HG02759 (cell line): ENCODE results near the gene WDR72.
"Not testable (repeated sequence)": the region's sequence is repeated elsewhere in the genome, so short reads cannot be mapped to it uniquely, and the experiment has no call there.

ENCODE experiments used
- ATAC-seq: cut with Tn5 transposase; IDR thresholded peaks from one replicate; pipeline ENCODE4 v1.9.1; 2021; ENCODE audit warnings: mild to moderate bottlenecking, moderate library complexity; ENCODE audit not compliant: unreplicated experiment

Gene WDR72

GRCh38 chr15:53540626-53541300 lies 218.7 kb downstream of the WDR72 start:
- ATAC-seq: not testable (repeated sequence)

DNA sequence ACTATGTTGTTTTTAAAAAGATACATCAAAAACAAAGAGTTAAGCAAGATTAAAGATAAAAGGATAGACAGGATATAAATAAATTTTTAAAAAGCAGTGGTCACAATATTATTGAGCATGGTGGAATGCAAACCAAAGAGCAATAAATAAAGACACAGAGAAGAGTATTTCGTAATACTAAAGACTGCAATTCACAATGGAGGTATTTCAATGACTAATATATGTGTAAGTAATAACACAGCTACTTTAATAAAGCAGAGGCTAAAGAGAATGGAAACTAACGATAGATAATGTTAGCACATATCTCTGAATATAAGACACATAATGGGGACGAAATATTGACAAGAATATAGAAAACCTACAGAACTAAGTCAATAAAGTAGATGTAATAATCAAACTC lies 219.6 kb downstream of the WDR72 start:
- ATAC-seq: no peak

- no peak for ATAC-seq
These were observed 222.9 kb downstream of the WDR72 start for GRCh38 chr15:53536479-53537120.

DNA sequence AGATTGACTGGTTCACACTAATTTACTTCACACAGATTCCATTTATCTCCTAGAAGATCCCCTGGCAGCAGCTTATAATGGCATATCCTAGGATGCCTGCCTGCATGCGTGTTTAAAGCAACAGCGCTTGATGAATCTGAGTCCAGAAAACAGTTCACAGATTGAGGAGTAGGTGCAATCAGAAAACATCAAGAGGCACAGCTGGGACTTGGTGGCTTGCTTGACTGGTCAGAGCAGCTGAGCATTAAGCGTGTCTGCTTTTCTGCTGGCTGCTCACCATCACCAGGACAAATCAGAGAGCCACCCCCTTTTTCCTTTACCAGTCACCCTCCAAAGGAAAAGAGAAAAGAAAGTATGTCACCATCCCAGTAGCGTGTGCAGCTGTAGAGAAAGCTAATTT lies 223.6 kb downstream of the WDR72 start:
- ATAC-seq: no peak

DNA sequence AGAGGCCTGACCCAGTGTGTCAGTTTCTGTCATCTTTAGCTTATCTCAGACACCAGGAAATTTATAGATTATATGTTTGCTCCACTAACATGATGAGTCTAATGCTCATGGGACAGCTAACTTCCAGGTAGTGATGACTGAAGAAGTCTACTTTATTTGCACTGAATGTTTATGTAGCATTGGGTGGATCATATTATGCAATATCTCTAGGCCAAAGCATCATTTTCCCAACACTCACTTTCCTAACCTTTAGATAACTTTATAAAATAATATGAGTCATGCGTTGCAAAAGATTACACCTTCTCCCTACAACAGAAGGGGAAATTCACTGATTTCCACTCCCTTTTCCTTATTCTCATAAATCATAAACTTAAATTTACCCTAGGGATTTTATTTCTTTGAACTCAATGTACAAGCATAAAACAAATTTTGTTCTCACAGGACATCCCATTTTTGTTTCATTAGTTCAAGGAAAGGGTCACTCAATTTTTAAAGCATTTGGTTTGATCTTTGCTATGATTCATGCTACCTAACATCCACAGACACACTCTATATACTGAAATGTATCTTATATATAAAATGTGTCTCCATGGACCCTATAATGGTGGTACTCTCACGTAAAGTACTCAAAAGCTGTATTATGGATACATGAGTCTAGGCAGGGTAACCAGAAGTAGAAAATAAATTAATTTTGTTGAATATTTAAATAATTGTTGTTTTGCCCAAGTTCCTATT lies 225.2 kb downstream of the WDR72 start:
- no peak for ATAC-seq

DNA sequence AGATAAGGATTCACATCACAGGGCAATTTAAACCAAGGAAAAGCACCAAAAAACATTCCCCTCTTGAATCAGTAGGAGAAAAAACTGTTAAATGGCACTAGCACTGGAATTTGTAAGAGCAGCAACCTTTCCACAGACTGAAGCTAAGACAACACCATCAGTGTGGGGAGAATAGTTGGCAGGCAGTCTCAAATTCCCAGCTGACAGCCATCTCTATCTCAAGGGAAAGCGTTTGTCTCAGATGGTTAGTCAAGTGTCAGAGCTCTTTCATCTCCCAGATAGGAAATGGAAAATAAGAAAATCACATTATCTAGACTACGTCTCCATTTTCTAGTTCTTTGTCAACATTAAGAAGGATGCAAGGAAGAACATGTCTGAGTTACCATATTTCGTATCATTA lies 228.7 kb downstream of the WDR72 start:
- no peak for ATAC-seq

GRCh38 chr15:53527996-53528395 lies 231.5 kb downstream of the WDR72 start:
- no peak for ATAC-seq

DNA sequence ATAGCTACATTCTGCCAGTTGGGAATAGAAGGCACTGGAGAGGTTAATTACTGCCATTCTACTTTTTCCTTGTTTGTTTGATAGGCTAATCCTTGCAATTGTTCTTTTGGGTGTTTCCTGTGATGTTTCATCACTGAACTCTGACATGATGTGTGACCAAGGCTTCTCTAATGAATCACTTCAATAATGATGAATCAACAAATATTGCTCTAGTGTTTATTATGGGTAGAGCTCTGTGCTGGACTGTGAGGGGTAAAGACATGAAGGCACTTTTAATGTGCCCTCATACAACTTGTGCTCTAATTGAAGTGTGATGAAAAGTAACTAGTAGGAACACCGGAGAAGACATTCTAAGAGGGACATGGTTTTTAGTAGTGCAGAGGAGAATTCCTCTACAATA lies 233.6 kb downstream of the WDR72 start:
- no peak for ATAC-seq

GRCh38 chr15:53522991-53523390 lies 236.5 kb downstream of the WDR72 start:
- no peak for ATAC-seq

GRCh38 chr15:53520996-53521395 lies 238.5 kb downstream of the WDR72 start:
- no peak for ATAC-seq

GRCh38 chr15:53513431-53513830 lies 246.0 kb downstream of the WDR72 start:
- no peak for ATAC-seq

DNA sequence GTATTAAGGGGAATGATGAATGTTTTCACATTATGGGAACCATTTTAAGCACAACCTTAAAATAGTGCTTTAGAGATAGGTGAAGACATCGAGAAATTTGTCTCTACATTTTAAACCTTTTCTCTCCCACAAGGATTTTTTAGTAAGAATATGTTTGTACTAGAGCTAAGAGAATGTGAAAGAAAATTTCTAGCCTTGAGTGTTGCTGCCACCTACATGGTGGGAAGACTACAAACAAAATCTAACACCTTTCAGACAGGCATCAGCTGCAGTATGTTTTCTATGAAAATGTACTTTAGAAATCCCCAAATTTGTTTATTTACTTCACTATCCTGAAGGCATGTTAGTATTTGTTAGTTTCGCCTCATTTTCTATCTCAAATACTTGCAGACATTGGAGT lies 247.4 kb downstream of the WDR72 start:
- ATAC-seq: no peak

- no peak for ATAC-seq
These were observed 248.3 kb downstream of the WDR72 start for GRCh38 chr15:53511175-53511574.

GRCh38 chr15:53506370-53506769 lies 253.1 kb downstream of the WDR72 start:
- ATAC-seq: no peak

- ATAC-seq: no peak
These were observed 260.5 kb downstream of the WDR72 start for GRCh38 chr15:53498996-53499395.

DNA sequence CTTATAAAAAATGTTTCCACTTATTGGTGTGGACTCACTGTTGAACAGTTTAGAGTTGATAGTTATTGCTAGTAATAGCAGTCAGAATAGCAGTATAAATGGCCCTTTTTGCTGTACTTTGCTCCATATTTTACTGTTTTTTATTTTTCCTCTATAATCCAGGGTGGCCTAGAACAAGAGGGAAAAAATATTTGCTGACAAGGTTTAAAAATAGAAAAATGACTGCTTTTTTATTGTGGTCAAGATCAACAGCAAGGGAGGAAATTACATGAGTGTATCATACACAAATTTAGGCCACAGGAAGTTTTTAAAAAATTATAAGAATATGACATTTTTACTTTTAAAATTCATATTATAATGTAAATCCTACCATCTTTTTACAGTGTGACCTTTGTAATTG lies 269.1 kb downstream of the WDR72 start:
- no peak for ATAC-seq

- no peak for ATAC-seq
These were observed 277.4 kb downstream of the WDR72 start for GRCh38 chr15:53482055-53482454.

DNA sequence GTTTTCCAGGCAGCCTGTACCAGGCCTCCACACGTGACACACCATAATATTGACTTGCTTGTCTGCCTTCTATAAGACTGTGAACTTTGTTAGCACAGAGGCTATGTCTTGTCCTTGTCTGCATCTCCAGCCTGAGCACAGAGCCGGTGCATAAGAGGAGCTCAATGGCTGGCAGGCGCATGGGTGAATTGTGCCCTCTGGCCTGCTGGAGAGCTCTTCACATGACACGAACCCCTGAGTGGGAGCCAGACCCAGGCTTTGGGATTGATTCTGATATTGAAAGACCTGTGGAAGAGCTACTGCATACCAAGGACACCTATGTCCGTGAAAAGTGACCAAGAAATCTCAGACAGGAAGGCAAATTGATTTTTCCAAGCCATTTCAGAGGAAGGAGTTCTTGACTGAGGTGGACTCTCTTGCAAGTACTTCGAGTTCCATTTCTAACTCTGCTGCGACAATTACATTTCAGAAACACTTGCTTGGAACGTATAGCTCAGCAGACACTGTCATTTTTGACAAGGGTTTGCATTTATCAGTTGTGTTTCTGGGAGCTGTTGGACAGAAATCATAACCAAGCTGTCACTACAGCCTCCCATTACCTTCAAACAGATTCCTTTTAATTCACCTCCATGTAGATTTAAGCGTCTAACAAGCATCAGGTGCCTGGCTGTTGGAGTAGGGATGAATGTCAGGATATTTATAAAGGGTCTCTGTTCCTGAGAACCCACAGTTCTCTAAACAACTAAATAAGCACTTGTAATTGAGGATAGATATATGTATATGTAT lies 281.3 kb downstream of the WDR72 start:
- no peak for ATAC-seq

DNA sequence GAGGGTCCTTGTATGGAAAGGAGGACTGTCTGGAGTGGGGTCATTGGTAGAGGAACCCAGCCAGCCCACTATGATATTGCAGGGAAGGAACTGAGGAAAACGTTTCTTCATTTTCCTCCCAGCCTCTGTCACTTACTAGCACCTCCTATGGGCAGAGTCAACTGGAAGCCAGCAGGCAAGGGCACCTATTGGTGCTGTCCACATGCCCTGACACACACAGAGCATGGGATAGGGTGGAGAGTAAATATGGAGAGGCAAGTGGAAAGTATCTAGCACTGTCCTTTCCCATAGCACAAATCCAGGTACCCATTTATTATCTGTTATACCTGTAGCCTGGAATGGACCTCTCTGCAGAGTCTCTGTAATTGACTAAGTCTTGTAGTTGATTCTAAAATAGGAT lies 285.6 kb downstream of the WDR72 start:
- ATAC-seq: no peak

- no peak for ATAC-seq
These were observed 286.0 kb downstream of the WDR72 start for GRCh38 chr15:53473435-53473834.

DNA sequence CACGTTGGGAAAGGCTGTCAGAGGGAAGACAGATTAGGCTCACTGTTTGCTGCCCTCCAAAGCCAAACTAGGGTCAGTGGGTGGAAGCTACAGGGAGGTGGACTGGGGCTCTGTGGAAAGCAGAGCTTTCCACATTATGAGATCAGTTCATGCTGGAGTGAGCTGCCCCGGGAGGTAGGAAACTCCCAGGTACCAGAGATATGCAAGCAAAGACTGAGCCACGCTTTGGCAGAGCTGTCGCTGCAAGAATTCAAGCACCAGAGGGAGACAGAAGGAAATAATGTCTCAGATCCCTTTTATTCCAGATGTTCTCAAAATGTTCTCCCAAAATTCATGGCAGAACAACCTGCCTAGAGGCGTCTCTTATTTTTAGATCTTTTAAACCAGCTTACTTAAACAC lies 286.6 kb downstream of the WDR72 start:
- ATAC-seq: no peak
